ENCODE measurements around the gene SMPD1. TPM values are rescaled to one million over a fixed set of nuclear protein-coding genes. Genes with fewer than 3 reads are reported as not detected.

Gene SMPD1
- 13.5 and 14.1 TPM in 2 replicates for total RNA-seq

DNA sequence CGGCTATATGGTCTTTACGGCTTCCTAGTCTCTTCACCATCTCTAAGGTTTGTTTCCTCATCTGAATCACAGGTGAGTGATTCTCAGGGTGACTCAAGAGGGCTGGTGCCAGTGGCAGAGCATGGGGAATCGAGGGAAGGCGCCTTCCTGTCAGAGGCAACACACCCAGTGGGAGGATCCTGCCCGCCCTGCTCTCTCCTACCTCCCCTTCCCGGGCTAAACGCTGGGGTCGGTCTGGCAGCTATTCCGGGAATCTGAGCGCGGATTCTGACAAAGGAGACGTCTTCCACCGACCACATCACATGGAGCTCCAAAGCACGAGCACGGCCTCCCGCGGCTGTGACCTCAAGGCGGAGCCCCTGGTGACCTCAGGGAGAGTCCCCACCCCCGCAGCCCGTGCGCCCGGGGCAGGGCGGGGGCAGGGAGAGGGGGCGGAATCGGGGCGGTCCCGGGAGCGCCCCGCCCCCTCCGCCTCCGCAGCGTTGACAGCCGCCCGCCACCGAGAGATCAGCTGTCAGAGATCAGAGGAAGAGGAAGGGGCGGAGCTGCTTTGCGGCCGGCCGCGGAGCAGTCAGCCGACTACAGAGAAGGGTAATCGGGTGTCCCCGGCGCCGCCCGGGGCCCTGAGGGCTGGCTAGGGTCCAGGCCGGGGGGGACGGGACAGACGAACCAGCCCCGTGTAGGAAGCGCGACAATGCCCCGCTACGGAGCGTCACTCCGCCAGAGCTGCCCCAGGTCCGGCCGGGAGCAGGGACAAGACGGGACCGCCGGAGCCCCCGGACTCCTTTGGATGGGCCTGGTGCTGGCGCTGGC lies at the start of gene SMPD1:
SMPD1 (plus strand) TSS at position 570 of the 813 bp plus-strand sequence; CDS start at position 695, 125 bp downstream.

DNA sequence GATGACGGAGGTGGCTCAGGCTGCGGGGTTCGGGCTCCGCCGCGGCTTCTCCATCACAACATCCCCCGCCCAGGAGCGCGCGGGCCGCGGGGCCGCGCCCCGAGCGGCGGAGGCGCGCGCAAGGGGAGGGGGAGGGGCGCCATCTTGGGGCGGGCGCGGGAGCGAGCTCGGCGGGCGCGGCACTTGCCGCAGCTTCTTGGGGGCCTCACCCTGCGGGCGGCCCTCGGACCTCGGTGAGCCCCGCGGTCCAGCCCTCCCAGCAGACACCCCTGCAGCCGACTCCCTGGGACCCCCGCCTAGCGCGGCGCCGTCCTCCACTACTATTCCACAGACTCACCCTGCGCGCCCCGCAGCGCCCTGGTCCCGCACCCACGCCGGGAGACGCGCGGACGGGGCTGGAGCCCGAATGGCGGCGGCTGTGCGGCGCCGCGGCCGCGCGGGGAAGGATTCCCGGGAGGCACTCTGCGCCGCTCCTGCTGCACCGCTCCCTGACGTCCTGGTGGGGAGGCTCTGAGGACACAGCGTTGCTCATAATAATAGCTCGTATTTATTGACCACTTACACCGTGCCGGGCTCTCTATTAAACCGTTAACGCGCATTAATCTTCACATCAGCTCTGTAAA lies 28.8 kb downstream of the SMPD1 start, which contains the start of gene APBB1:
APBB1 (minus strand) TSS at position 86 of the 623 bp plus-strand sequence. CDS start 7,747 bp downstream, outside the sequence.

GRCh38 chr11:6440906-6441358 lies 50.7 kb downstream of the SMPD1 start, which contains the start of gene HPX:
HPX (minus strand) TSS chr11:6440987; CDS start chr11:6440963, 24 bp downstream.

Other genes with a start within 250 kb of the SMPD1 start
- gene OR52B2, start 220.1 kb upstream of the SMPD1 start, total RNA-seq = not detected in 2 replicates
- not detected in 2 replicates for gene OR52W1, start 191.2 kb upstream of the SMPD1 start, total RNA-seq
- not detected in 2 replicates for gene C11orf42, start 184.9 kb upstream of the SMPD1 start, total RNA-seq
- 8.3 and 9.6 TPM in 2 replicates for gene FHIP1B, start 155.8 kb upstream of the SMPD1 start, total RNA-seq
- under 0.01 TPM in 1 of 2 replicates, not detected in the other for gene CNGA4, start 151.4 kb upstream of the SMPD1 start, total RNA-seq
- gene CCKBR, start 130.6 kb upstream of the SMPD1 start, total RNA-seq = not detected in 2 replicates
- gene CAVIN3, start 70.0 kb upstream of the SMPD1 start, total RNA-seq = 78.0 and 95.1 TPM in 2 replicates
- 24.9 and 34.5 TPM in 2 replicates for gene APBB1, start 28.6 kb downstream of the SMPD1 start, total RNA-seq
- gene HPX, start 50.5 kb downstream of the SMPD1 start, total RNA-seq = 0.34 TPM in 1 of 2 replicates, not detected in the other
- gene TRIM3, start 83.5 kb downstream of the SMPD1 start, total RNA-seq = 14.7 and 17.4 TPM in 2 replicates
- 33.2 and 37.0 TPM in 2 replicates for gene ARFIP2, start 90.9 kb downstream of the SMPD1 start, total RNA-seq
- gene TIMM10B, start 91.0 kb downstream of the SMPD1 start, total RNA-seq = 19.9 and 29.0 TPM in 2 replicates
- 1.4 and 2.8 TPM in 2 replicates for gene DNHD1, start 106.8 kb downstream of the SMPD1 start, total RNA-seq
- gene RRP8, start 213.1 kb downstream of the SMPD1 start, total RNA-seq = 8.5 and 11.8 TPM in 2 replicates
- gene ILK, start 213.3 kb downstream of the SMPD1 start, total RNA-seq = 118 and 125 TPM in 2 replicates
- 16.8 and 26.7 TPM in 2 replicates for gene TAF10, start 221.7 kb downstream of the SMPD1 start, total RNA-seq
- 76.7 and 99.4 TPM in 2 replicates for gene TPP1, start 228.9 kb downstream of the SMPD1 start, total RNA-seq